K562 (cell line): ENCODE results near the gene UBASH3A. TPM values are rescaled to one million over a fixed set of nuclear protein-coding genes. Genes with fewer than 3 reads are reported as not detected.

Source experiments
- ARHGAP35 ChIP-seq: fragments of 450-650 bp; IDR thresholded peaks from 2 replicates; pipeline ENCODE4 v1.6.1; 2018; ENCODE audit not compliant: partially characterized antibody
- BRD4 ChIP-seq: fragments of 200-600 bp; sonication (generic); IDR thresholded peaks from 2 replicates; pipeline ENCODE4 v1.6.1; 2017; ENCODE audit warnings: inconsistent platforms
- EGR1 ChIP-seq: fragments of 450-650 bp; conservative IDR thresholded peaks from 2 replicates; pipeline ENCODE4 v1.6.1; 2017; ENCODE audit warnings: mild to moderate bottlenecking
- HNRNPL ChIP-seq: fragments of 200-400 bp; formaldehyde crosslinking; IDR thresholded peaks from 2 replicates; pipeline ENCODE4 v1.6.1; 2017; ENCODE audit warnings: low read depth, mild to moderate bottlenecking, low read length
- LCOR ChIP-seq: sonication (generic); formaldehyde crosslinking; IDR thresholded peaks from 2 replicates; pipeline ENCODE4 v1.8.0; 2022; ENCODE audit warnings: mild to moderate bottlenecking, missing genetic modification reagents
- MAFG ChIP-seq: fragments of 450-650 bp; conservative IDR thresholded peaks from 2 replicates; pipeline ENCODE4 v1.6.1; 2016; ENCODE audit warnings: missing genetic modification characterization, missing compliant biosample characterization
- NEUROD1 ChIP-seq: fragments of 150-350 bp; IDR thresholded peaks from 2 replicates; pipeline ENCODE4 v1.6.1; 2014; ENCODE audit warnings: borderline replicate concordance, low read length, low read depth; ENCODE audit not compliant: partially characterized antibody
- NONO ChIP-seq, 2 experiments: fragments of 200-400 bp in 1 of 2; fragments of 450-650 bp in 1 of 2; formaldehyde crosslinking in 1 of 2; IDR thresholded peaks; 2 replicates each; pipeline ENCODE4 v1.6.1; 2017; ENCODE audit warnings: low read depth in 2 of 2, mild to moderate bottlenecking in 2 of 2, moderate library complexity in 2 of 2, low read length in 1 of 2
- PCBP1 ChIP-seq: fragments of 200-400 bp; formaldehyde crosslinking; IDR thresholded peaks from 2 replicates; pipeline ENCODE4 v1.6.1; 2018; ENCODE audit warnings: mild to moderate bottlenecking, low read depth, low read length; ENCODE audit not compliant: poor library complexity, severe bottlenecking
- RBM39 ChIP-seq: fragments of 200-400 bp; formaldehyde crosslinking; optimal IDR thresholded peaks from 2 replicates; pipeline ENCODE3; 2018; ENCODE audit warnings: low read depth, low read length
- SRSF7 ChIP-seq: fragments of 200-400 bp; formaldehyde crosslinking; optimal IDR thresholded peaks from 2 replicates; pipeline ENCODE3; 2017; ENCODE audit warnings: mild to moderate bottlenecking, low read depth, low read length
- ZKSCAN1 ChIP-seq: fragments of 150-350 bp; IDR thresholded peaks from 2 replicates; pipeline ENCODE4 v1.6.1; 2016; ENCODE audit warnings: low read depth, low read length
- ZNF444 ChIP-seq: fragments of 250-450 bp; sonication (Bioruptor Pico); IDR thresholded peaks from 2 replicates; pipeline ENCODE4 v1.4.0; 2020; ENCODE audit warnings: mild to moderate bottlenecking, moderate library complexity
- polyA plus RNA-seq, 8 experiments: library from polyadenylated mRNA; depleted of rRNA in 4 of 8; stranded (reverse) in 5 of 8; unstranded in 3 of 8; fragments of >200 nt; fragmentation: Nextera tagmentation in 2 of 8; fragmentation: Illumina TruSeq in 1 of 8; extraction: Ambion mirVana in 2 of 8; extraction: Trizol in 1 of 8; gene quantifications; 2 replicates each; pipeline versions ENCODE4 v1.2.1 to v1.2.3, GENCODE V29; 2011 to 2014; ENCODE audit warnings: inconsistent platforms in 1 of 8, missing spikeins in 1 of 8
- total RNA-seq, 7 experiments: library from RNA; depleted of rRNA in 6 of 7; stranded (reverse); fragments of >200 nt in 6 of 7; fragmentation: Illumina TruSeq in 2 of 7; extraction: Trizol in 2 of 7; gene quantifications; 2 replicates each; pipeline versions ENCODE4 v1.2.1 to v1.2.3, GENCODE V29; 2011 to 2021; ENCODE audit warnings: low replicate concordance in 1 of 7
- TF ChIP-seq, protein P1 (sequence below): fragments of 450-650 bp; IDR thresholded peaks from 2 replicates; pipeline ENCODE4 v1.6.1; 2016; ENCODE audit warnings: missing biosample characterization, missing genetic modification characterization
- TF ChIP-seq, protein P2 (sequence below): fragments of 250-450 bp; sonication (Bioruptor Pico); IDR thresholded peaks from 2 replicates; pipeline ENCODE4 v1.4.0; 2020; ENCODE audit warnings: mild to moderate bottlenecking, moderate library complexity, borderline replicate concordance
- TF ChIP-seq, protein P3 (sequence below): sonication (generic); formaldehyde crosslinking; IDR thresholded peaks from 2 replicates; pipeline ENCODE4 v1.8.0; 2022; ENCODE audit warnings: mild to moderate bottlenecking, missing genetic modification reagents

UBASH3A gene
- total and polyA plus RNA-seq, 9 of the 15 experiments (the other 6 are each of a cell fraction or from before 2014, with no cell fraction given), result 0.23 to 1.8 (median 1.1) TPM

DNA sequence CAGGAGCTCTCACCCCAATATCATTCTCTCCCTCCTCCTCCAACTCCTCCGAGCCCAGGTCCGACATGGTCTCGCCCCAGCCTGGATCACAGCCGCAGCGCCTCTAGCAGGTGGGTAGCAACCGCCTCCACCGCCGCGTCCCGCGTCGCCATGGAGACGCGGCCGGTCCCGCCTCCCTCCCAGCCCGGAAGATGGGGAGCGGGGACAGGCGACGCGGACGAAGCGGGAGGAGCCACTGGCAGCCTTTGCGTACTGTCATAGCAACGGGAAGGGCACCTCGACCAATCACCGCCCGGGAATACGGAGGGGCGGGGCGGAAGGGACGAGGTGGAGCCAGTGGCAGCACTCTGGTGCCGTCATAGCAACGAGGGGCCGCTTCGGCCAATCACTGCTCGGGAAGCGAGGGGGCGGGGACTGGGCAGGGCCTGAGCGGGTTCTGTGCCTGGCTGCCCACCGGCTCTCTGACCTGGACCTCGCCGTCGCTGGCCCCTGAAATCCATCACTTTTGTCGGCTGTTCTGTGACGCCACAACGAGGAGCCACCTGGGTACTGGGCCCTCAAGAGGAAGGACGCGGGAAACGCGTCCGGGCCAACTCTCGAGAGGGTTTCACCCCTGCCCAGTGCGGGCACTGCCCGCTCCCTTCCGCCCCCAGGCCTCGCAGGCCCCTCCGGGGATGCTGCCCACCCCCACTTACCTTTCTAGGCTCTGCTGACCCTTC, 92.6 kb downstream of the UBASH3A start, which contains the start of gene RSPH1 (continued):
- TF ChIP-seq BRD4 (no peak), ZKSCAN1 (0 out of 2 replicates have a peak, but pooled peaks have one; percentile 10), RBM39 (no peak), EGR1 (peak; percentile 58), SRSF7 (no peak), NEUROD1 (peak; percentile 93), ZNF444 (CRISPR knock-in tag) (no peak), LCOR (no peak), MAFG (tag) (no peak), HNRNPL (peak; percentile 58; the same call in 1 of the 2 replicates), PCBP1 (peak; percentile 52), NONO (IDR thresholded peaks at IDR 0.05; ENCODE audit: low read depth in 2 of 2, low read length in 1 of 2) (no peak), ARHGAP35 (no peak)
- TF ChIP-seq, protein P1, sequence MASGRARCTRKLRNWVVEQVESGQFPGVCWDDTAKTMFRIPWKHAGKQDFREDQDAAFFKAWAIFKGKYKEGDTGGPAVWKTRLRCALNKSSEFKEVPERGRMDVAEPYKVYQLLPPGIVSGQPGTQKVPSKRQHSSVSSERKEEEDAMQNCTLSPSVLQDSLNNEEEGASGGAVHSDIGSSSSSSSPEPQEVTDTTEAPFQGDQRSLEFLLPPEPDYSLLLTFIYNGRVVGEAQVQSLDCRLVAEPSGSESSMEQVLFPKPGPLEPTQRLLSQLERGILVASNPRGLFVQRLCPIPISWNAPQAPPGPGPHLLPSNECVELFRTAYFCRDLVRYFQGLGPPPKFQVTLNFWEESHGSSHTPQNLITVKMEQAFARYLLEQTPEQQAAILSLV (tag), result no peak
- TF ChIP-seq, protein P2, sequence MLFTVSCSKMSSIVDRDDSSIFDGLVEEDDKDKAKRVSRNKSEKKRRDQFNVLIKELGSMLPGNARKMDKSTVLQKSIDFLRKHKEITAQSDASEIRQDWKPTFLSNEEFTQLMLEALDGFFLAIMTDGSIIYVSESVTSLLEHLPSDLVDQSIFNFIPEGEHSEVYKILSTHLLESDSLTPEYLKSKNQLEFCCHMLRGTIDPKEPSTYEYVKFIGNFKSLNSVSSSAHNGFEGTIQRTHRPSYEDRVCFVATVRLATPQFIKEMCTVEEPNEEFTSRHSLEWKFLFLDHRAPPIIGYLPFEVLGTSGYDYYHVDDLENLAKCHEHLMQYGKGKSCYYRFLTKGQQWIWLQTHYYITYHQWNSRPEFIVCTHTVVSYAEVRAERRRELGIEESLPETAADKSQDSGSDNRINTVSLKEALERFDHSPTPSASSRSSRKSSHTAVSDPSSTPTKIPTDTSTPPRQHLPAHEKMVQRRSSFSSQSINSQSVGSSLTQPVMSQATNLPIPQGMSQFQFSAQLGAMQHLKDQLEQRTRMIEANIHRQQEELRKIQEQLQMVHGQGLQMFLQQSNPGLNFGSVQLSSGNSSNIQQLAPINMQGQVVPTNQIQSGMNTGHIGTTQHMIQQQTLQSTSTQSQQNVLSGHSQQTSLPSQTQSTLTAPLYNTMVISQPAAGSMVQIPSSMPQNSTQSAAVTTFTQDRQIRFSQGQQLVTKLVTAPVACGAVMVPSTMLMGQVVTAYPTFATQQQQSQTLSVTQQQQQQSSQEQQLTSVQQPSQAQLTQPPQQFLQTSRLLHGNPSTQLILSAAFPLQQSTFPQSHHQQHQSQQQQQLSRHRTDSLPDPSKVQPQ (CRISPR knock-in tag), result no peak
- TF ChIP-seq, protein P3, sequence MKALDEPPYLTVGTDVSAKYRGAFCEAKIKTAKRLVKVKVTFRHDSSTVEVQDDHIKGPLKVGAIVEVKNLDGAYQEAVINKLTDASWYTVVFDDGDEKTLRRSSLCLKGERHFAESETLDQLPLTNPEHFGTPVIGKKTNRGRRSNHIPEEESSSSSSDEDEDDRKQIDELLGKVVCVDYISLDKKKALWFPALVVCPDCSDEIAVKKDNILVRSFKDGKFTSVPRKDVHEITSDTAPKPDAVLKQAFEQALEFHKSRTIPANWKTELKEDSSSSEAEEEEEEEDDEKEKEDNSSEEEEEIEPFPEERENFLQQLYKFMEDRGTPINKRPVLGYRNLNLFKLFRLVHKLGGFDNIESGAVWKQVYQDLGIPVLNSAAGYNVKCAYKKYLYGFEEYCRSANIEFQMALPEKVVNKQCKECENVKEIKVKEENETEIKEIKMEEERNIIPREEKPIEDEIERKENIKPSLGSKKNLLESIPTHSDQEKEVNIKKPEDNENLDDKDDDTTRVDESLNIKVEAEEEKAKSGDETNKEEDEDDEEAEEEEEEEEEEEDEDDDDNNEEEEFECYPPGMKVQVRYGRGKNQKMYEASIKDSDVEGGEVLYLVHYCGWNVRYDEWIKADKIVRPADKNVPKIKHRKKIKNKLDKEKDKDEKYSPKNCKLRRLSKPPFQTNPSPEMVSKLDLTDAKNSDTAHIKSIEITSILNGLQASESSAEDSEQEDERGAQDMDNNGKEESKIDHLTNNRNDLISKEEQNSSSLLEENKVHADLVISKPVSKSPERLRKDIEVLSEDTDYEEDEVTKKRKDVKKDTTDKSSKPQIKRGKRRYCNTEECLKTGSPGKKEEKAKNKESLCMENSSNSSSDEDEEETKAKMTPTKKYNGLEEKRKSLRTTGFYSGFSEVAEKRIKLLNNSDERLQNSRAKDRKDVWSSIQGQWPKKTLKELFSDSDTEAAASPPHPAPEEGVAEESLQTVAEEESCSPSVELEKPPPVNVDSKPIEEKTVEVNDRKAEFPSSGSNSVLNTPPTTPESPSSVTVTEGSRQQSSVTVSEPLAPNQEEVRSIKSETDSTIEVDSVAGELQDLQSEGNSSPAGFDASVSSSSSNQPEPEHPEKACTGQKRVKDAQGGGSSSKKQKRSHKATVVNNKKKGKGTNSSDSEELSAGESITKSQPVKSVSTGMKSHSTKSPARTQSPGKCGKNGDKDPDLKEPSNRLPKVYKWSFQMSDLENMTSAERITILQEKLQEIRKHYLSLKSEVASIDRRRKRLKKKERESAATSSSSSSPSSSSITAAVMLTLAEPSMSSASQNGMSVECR (CRISPR knock-in tag), result peak; percentile 98
